Stimulated activated naive CD4-positive, alpha-beta T cell (primary cell): ENCODE data around the gene SMIM33.
"Not testable (repeated sequence)": the region's sequence is repeated elsewhere in the genome, so short reads cannot be mapped to it uniquely, and the experiment has no call there.

ENCODE experiments used
- DNase-seq, 6 experiments: peaks; one replicate each; lab custom pipeline; 2025; lab: John Stamatoyannopoulos, UW

Gene SMIM33

GRCh38 chr5:139470821-139471300 is at the start of gene SMIM33:
Gene SMIM33 (plus strand): TSS chr5:139471004. CDS start chr5:139471122, 118 bp downstream.
- DNase-seq, result peak in 5 of 6 experiments; percentile 7 to 49 (median 27)

DNA sequence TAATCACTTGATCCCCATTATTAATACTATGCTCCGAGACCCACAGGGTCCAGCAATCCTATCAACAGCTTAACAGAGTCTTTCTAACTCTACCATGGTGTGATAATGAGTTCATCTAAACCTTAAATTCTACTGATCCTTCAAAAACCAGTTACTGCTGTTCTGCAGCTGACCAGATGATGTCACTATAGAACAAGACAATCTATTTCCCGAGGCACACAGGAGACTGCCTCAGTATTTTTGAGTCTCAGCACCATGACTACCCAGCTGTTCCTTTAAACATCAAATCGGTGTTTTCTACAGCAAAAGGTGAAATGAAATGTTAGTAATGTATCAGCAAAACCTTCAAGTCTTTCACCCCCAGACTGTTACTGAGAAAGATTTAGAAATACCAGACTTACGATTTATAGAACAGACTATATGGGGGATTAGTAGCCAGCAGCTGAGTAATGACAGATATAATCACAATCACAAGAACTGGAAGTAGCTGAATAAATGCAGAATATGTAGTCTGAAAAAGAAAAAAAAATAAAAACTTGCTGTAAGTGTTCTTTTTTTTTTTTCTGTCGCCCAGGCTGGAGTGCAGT is 48.4 kb upstream of the SMIM33 start:
- peak in 5 of 6 experiments; percentile 38 to 82 (median 66) for DNase-seq

DNA sequence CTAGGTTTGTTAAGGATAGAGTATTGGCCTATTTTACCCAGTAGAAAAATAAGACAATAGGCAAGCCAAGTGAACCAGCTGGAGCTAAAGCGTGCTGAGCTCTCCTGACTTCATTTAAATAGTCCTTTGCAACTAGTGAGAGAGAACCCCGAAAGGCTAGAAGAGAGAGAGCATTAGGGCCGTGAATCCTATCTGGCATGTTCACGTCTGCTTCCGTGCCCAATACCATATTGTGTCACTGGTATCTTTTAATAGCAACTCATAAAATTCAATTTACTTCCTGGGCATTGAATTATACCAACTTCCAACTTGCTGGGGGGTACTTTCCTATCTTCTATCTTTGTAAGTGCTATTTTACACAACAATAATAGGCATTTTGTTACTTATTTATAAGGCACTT is 45.3 kb upstream of the SMIM33 start:
- no peak for DNase-seq

DNA sequence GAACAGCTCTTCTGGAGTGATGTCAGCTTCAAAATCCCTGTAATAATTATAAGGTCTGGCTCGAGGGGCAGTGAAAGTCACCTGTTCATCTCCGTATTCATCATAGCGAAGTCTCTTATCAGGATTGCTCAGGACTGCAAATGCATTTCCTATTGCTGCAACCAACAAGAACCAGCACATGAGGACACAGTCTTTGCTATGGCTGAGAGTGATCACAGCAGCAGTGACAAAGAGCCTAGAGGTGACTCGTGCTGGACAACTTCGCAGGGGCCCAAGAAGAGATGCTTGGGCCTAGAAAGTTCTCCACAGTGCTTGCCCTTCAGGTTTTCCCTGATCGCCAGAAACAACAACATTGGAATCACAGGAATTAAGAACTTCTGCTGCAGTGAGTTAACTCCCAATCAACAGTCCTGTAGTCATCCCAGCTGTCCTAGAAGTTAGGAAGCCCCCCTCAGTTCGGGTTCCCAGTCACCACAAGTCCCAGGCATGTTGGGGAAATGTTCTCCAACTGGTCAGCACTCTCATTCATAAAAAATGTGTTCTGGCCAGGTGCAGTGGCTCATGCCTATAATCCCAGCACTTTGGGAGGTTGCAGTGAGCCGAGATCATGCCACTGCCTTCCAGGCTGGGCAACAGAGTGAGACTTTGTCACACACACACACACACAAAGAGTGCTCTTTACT is 44.5 kb upstream of the SMIM33 start:
- no peak for DNase-seq

- peak in 3 of 6 experiments; percentile 36 to 43 (median 43) for DNase-seq
Observed at GRCh38 chr5:139430015-139430414, 40.8 kb upstream of the SMIM33 start.

DNA sequence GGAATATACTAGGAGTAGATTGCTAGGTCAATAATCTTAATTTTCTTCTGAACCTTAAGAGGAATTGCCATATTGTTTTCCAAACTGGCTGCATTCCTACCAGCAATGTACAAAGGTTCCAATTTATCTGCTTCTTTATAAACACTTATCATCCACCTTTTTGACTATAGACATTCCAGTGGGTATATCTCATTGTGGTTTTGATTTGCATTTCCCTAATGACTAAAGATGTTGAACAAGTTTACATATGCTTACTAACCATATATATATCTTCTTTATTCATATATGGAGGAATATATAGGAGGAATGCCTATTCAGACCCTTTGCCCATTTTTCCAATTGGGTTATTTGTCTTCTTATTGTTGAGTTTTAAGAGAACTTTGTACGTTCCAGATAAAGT is 39.1 kb upstream of the SMIM33 start:
- DNase-seq, result no peak

DNA sequence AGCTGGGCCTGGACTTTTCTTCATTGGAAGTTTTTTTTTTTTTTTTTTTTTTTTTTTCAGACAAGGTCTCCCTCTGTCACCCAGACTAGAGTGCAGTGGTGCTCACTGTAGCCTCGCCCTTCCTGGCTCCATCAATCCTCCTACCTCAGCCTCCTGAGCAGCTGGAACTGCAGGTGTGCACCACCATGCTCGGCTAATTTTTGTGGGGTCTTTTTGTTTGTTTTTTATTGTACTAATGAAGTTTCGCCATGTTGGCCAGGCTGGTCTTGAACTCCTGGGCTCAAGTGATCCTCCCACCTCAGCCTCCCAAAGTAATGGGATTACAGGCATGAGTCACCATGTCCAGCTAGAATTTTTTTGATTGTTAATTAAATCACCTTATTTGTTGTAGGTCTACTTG is 35.1 kb upstream of the SMIM33 start:
- DNase-seq, result no peak

GRCh38 chr5:139438707-139439012 is 32.1 kb upstream of the SMIM33 start:
- no peak for DNase-seq

DNA sequence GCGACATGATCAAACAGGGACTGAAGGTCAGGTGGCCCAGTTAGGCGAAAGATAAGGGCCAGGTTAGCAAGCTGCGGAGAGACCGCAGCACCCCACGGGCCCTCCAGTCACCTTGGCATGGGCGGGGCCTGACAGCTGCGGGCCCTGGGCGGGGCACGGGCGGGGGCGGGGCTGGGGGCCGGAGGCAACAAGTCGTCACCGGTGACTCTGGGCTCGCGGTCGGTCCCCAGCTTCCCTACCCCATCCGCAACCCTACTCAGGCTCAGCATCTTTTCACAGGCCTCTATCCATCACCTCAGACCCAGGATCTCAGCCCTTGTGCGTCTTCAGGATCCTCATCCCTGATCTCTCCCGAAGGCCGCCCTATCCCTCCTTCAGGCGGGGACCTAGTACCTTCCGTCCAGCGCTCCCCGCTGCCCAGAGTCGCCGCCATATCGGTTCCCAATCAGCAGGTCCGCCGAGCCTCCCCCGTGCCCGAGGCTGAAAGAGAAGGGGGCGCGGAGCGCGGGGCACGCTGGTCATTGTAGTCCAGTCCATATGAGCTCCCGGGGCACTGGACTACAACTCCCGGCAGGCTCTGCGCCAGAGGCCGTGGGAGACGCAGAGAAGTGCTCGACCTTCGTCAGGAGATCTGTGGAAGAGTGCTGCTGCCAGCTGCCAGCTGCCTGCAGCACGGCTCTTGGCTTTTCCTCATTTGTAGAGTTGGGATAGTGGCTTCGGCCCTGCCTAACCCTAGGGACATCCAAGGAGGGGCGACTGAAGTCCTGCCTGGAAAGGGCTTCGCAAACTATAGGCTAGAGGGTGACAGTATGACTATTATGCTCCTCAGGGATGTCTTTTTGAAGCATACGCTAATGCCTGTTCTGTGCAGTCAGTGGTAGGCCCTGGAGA is 31.5 kb upstream of the SMIM33 start, which contains the start of gene DNAJC18:
DNAJC18 (minus strand) TSS at position 513 of the 891 bp plus-strand sequence; CDS start at position 433, 80 bp downstream.
- peak; percentile 75 to 92 (median 84) for DNase-seq

DNA sequence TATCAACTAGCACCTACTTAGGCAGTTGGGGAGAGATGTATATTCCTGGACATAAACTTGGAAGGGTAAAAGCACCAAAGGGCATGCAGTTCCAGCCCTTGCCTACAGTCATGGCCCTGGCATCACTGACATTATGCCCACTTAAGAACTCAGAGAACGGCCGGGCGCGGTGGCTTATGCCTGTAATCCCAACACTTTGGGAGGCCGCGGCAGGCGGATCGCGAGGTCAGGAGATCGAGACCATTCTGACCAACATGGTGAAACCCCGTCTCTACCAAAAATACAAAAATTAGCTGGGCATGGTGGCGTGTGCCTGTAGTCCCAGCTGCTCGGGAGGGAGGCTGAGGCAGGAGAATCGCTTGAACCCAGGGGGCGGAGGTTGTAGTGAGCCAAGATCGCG is 30.4 kb upstream of the SMIM33 start:
- not testable (repeated sequence) for DNase-seq

- peak in 3 of 6 experiments; percentile 23 to 50 (median 28) for DNase-seq
Observed at GRCh38 chr5:139443831-139444453, 26.9 kb upstream of the SMIM33 start.

DNA sequence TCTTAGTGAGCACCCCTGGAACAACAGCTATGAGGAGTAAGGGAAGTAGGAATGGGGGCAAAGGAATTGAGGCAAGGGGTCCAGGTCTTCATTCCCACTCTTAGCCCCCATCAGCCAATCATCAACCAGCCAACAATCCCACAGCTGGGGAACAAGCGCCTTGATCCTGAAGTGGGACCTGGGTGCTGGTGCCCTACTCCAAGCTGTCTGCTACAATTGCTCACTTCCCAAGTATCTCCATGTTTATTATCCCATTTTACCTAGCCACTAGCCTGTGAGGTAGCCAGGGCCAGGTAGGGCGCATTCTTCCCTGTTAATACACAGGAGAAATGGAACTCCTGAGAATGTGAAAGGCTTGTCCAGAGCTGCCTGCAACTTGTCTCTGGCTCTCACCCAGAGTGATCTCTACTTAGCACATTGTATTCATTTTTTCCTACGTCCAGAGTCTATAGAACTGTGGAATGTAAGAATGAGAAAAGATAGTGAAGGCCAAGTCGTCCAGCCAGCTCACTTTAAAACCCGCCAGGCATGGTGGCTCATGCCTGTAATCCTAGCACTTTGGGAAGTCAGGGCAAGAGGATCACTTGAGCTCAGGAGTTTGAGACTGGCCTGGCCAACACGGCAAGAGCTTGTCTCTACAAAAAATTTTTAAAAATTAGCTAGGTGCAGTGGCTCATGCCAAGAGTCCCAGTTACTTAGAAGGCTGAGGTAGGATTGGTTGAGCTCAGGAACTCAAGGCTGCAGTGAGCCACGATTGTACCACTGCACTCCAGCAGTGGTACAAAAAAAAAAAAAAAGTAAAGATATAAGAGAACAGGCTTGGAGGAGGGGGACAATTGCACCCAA is 25.3 kb upstream of the SMIM33 start:
- no peak for DNase-seq

- no peak for DNase-seq
Observed at GRCh38 chr5:139446956-139447779, 23.6 kb upstream of the SMIM33 start.

DNA sequence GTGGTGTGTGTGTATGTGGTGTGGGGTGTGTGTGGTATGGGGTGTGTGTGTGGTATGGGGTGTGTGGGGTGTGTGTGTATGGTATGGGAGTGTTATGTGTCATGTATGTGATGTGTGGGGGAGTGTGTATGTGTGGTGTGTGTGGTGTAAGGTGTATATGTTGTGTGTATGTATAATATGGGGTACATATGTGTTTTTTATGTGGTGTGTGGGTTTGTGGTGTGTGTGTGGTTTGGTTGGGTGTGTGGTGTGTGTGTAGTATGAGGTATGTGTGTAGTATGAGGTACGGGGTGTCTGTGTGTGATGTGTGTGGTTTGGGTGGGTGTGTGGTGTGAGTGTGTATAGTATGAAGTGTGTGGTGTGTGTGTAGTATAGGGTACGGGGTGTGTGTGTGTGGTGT is 19.6 kb upstream of the SMIM33 start:
- DNase-seq, result no peak

- no peak for DNase-seq
Observed at GRCh38 chr5:139451878-139452660, 18.7 kb upstream of the SMIM33 start.

- peak in 1 of 6 experiments; percentile 16 for DNase-seq
Observed at GRCh38 chr5:139453683-139454567, 16.9 kb upstream of the SMIM33 start.

GRCh38 chr5:139454568-139455290 is 16.1 kb upstream of the SMIM33 start:
- DNase-seq, result no peak

DNA sequence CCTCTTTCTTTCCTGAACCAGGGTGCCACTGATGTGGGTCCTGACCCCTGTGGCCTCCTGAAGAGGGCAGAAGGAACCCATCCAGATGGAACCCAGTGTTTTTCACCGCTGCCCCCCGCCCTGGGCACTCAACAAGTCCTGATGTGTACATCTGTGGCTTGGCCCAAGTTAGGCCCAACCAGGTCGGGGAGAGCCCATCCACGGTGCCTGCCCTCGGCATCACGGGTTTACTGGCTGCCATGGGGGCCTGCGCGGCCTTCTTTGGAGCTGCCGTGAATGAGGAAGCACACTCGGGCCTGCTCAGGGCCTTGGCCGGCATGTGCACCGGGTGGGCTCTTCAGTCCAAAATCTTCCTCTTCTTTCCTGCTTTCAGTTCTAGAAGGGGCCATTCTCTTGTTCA is 14.0 kb upstream of the SMIM33 start:
- no peak for DNase-seq
